ENCODE measurements around the gene PTPRT.

- TF ChIP-seq POLR2A (IDR thresholded peaks at IDR 0.05) (no peak), CTCF (IDR thresholded peaks at IDR 0.05) (no peak), EP300 (IDR thresholded peaks at IDR 0.05) (no peak)
Observed at GRCh38 chr20:42161228-42161829, 1028.4 kb downstream of the PTPRT start.
